GM11168 (cell line): Measurements from ENCODE around the gene CCL14.
"Not testable (repeated sequence)": the region's sequence is repeated elsewhere in the genome, so short reads cannot be mapped to it uniquely, and the experiment has no call there.

ENCODE experiments used
- in situ Hi-C: fragments of 300-500 bp; cut with MboI; formaldehyde crosslinking; loops from one replicate; pipeline ENCODE4 v1.12.0; 2022; ENCODE audit warnings: low sequenced_read_pairs; ENCODE audit not compliant: unreplicated experiment

The CCL14 gene

DNA sequence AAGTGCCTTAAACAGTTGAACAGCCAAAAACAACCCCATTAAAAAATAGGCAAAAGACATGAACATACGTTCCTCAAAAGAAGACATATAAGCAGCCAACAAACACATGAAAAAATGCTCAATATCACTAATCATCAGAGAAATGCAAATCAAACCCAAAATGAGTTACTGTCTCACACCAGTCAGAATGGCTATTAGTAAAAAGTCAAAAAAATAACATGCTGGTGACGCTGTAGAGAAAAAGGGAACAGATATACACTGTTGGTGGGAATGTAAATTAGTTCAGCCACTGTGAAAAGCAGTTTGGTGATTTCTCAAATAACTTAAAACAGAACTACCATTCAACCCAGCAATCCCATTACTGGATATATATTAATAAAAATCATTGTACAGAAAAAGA lies 8.8 kb upstream of the CCL14 start:
- in situ Hi-C loops: not testable (repeated sequence)

GRCh38 chr17:35991075-35991474 lies 4.5 kb upstream of the CCL14 start:
- in situ Hi-C loops: no loop called here

DNA sequence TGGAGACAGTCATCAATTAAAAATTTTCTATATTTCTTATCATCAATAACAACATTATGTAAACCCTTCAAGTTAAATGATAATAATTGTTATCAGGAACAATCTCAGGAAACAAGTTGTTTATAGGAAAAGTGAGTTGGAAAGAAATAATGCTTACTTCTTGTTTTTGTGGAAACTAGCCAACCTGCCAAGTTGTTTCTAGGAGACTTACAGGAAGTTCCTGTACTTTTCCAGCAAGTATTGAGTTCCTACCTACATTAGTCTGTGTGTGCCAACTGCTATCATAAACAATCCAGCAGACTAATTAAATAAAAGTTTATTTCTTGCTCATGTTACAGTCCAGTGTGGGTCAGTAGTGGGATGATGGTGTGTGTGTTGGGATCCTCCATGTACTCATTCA lies 1.6 kb upstream of the CCL14 start:
- in situ Hi-C loops: no loop called here

GRCh38 chr17:35984140-35984539 lies 2.4 kb downstream of the CCL14 start:
- in situ Hi-C loops: no loop called here

DNA sequence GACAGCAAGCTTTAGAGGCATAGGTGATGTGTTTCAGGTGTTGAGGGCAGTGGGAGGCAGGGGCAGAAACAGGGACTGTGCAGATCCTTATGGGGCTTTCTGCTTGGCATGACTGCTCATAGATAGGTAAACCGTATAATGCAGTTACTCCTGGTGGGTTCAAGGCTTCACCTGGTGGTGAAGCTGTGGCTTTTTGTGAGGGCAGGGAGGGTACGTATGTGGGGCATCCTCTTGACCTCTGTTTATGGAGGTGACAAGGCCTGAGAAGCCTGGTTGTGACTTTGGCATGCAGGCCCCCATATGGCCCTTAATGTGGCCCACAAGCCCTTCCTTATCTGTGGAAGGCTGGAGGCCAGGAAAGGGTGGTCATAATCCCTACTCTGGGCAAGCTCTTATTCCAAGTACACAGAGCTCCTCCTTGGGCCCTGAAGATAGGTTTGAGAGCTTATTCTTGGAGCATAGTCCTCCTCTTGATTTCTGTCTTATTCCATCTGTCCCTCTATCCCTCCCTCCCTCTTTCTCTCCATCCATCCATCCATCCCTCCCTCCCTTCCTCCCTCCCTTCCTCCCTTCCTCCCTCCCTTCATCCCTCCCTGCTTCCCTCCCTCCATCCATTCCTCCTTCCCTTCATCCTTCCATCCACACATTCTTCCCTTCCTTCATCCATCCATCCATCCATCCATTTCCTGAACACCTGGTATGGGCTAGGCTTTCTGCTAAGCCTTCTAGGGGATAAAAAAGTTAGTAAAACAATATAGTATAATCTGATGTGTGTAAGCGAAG lies 3.9 kb downstream of the CCL14 start:
- in situ Hi-C loops: no loop called here

DNA sequence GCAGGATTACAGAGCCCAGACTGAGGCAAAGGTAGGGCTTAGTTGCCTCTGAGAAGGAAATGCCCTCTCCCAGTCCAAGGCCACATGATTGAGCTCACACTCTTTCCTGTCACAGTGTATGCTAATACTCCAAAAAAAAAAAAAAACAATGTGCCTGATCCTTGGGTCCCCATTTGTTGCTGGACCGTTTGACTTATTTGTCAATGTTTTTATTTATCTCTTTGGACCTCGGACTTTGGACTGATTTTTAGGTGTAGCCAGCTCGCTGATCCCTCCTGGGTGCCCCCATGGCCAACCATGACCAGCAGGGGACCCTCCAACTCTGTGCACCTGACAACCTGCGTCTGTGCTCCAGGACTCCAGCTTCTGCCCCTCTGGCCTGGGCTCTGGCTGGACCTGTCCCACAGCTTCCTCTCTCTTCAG lies 4.6 kb downstream of the CCL14 start:
- in situ Hi-C loops: no loop called here

- in situ Hi-C loops: no loop called here
Measured at GRCh38 chr17:35981246-35981645, 5.3 kb downstream of the CCL14 start, which contains the start of gene CCL16. Gene CCL16 (minus strand): TSS chr17:35981497. CDS start chr17:35981420, 77 bp downstream.

- in situ Hi-C loops: loop anchor here (10.0 kb wide), 3 partner anchors 96 to 506 kb away; partner anchors contain the start of genes CCL4L2 and ZNHIT3
Measured at GRCh38 chr17:35978346-35978745, 8.2 kb downstream of the CCL14 start.

DNA sequence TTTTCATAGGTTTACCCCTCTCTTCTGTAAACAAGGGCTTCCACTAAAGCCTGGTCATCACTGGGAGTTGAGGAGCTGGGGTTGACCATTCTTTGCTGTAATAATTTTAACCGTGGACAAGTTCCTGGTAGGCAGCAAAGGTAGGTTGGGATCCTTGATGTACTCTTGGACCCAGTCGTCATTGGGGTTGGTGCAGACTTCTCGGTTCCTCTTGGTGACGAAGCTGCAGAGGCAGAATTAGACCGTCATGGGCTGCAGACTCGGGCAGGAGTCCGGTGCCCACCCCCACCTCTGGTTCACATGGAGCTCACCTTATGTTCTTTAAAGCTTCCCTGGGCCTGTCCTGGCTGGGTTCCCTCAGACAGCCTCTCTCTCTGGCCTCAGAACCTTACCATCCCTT lies 9.0 kb downstream of the CCL14 start:
- in situ Hi-C loops: loop anchor here (10.0 kb wide), 3 partner anchors 97 to 507 kb away; partner anchors contain the start of genes CCL4L2 and ZNHIT3

- in situ Hi-C loops: loop anchor here (5.0 to 10.0 kb wide), 4 partner anchors 101 to 511 kb away; partner anchors contain the start of genes CCL4L2 and ZNHIT3
Measured at GRCh38 chr17:35973333-35974260, 12.9 kb downstream of the CCL14 start.

GRCh38 chr17:35972945-35973332 lies 13.6 kb downstream of the CCL14 start:
- in situ Hi-C loops: loop anchor here (5.0 to 10.0 kb wide), 4 partner anchors 102 to 512 kb away; partner anchors contain the start of genes CCL4L2 and ZNHIT3

- in situ Hi-C loops: loop anchor here (5.0 to 10.0 kb wide), 4 partner anchors 102 to 512 kb away; partner anchors contain the start of genes CCL4L2 and ZNHIT3
Measured at GRCh38 chr17:35972535-35972934, 14.0 kb downstream of the CCL14 start.

DNA sequence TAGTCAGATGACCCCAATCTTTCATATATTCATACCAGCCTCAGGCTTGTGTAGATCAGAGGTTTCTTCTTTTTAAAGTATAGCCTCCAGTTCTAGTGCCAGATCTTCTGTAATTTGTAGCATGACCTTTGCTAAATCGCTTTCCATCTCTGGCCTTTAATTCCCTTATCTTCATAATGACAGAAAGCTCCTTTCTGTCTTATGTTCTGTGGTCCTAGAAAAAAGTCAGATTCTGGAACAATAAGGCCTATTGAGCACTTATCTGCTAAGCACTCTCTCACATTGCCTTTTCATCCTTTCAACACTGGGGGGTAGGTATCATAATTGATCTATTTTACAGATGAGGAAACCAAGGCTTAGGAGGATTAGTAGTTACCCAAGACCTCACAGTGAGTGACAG lies 14.5 kb downstream of the CCL14 start:
- in situ Hi-C loops: loop anchor here (5.0 to 10.0 kb wide), 4 partner anchors 103 to 513 kb away; partner anchors contain the start of genes CCL4L2 and ZNHIT3

GRCh38 chr17:35969558-35970380 lies 16.8 kb downstream of the CCL14 start:
- in situ Hi-C loops: loop anchor here (5.0 to 10.0 kb wide), 4 partner anchors 105 to 515 kb away; partner anchors contain the start of genes CCL4L2 and ZNHIT3

DNA sequence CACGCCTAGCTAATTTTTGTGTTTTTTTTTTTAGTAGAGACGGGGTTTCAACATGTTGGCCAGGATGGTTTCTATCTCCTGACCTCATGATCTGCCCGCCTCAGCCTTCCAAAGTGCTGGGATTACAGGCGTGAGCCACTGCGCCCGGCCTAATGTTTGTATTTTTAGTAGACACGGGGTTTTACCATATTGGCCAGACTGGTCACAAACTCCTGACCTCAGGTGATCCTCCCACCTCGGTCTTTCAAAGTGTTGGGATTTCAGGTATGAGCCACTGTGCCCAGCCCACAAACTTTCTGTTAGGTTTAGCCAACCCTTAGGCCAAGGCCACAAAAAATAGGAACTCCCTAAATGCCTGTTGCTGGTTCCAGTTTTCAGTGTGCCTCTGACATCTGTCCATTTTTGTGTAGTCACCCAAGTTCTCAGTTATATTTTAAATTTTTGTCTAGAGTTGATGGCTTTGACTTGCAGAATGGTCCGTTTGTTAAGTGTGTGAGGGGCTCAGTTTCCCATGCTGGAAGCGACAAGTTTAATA lies 17.9 kb downstream of the CCL14 start:
- in situ Hi-C loops: no loop called here

- in situ Hi-C loops: no loop called here
Measured at GRCh38 chr17:35965272-35965671, 21.3 kb downstream of the CCL14 start.

DNA sequence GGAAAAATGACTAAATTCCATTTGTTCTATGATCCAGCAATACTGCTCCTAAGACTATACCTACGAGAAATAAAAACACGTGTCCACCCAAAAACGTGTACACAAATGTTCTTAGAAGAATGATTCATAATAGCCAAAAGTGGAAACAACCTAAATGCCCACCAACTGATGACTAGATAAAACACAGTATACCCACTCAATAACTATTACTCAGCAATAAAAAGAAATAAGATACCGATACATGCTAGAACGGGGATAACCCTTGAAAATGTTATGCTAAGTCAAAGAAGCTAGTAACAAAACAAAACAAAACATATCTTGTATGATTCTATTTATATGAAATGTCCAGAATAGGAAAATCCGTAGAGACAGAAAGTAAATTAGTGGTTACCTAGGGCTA lies 22.9 kb downstream of the CCL14 start:
- in situ Hi-C loops: no loop called here

DNA sequence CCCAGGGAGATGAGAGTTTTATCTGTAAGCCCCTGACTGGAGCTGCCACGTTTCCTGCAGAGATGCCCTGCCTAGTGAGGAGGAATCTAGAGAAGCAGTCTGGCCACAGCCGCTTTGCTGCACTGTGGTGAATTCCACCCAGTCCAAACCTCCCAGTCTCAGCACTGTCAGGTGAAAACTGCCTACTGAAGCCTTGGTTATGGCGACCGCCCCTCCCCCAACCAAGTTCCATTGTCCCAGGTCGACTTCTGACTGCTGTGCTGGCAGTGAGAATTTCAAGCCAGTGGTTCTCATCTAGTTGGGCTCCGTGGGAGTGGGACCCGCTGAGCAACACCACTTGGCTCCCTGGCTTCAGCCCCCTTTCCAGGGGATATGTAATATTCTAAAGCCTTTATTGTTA lies 32.8 kb downstream of the CCL14 start:
- in situ Hi-C loops: no loop called here

DNA sequence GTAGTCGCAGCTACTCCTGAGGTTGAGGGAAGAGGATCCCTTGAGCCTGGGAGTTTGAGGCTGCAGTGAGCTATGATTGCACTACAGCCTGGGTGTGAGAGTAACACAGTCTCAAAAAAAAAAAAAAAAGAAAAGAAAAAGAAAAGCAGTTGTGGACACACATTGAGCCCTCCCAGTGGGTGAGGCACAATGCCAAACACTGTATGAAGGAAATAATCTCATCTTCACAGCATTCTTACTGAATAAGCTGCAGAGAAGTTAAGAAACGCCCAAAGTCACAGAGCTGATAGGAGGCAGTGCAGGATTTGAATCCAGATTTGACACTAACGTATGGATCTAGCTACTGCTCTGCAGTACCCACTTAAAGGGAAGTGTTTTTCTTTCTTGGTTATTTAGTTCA lies 37.1 kb downstream of the CCL14 start:
- in situ Hi-C loops: no loop called here
